Right lung (tissue), 5 donors: Measurements from ENCODE around the gene OR4N2. TPM values are rescaled to one million over a fixed set of nuclear protein-coding genes. Genes with fewer than 3 reads are reported as not detected.
"Not testable (repeated sequence)": the region's sequence is repeated elsewhere in the genome, so short reads cannot be mapped to it uniquely, and the experiment has no call there.

Experiments
- DNase-seq, 2 donors: peaks; one replicate each; pipeline ENCODE4 v3.0.0-alpha.2; 2013
- polyA plus RNA-seq, 5 donors: library from polyadenylated mRNA; unstranded; fragments of 120-200 nt; gene quantifications; one replicate each; pipeline versions ENCODE4 v1.2.1 to v1.2.3, GENCODE V29; 2013; ENCODE audit warnings: inconsistent platforms in 1 of 5, low replicate concordance in 1 of 5; ENCODE audit not compliant: insufficient read length in 5 of 5, insufficient read depth in 1 of 5

OR4N2 gene
- polyA plus RNA-seq, 5 donors, result not detected

DNA sequence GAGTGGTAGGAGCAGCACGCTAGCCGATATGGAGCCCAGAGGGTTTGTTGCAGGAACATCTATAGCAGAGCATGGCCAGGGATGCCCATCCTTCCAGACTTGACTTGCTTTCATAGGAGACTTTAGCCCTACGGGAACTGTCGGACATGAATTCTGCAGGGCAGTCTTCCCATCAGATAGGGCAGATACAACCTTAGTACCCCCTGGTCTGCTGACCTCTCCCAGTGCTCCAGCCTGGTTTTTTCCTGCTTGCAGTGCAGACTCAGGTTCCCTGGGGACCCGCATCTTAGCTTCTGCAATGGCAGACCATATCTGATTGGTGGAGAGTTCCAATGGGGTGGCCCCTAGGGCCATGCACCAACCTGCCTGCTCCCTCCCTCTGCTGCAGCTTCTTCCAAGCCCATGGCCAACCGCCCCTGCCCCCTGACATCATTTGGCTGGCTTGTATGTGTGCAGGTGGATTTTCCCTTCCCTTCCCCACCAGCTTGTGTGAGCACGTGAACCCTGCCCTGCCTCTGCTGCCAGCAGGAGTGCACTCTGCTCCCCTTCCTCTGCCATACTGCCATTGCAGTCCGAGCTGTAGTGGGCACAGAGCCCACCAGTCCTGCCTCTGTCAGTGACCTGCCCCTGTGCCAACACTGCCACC lies 30.8 kb downstream of the OR4N2 start:
- not testable (repeated sequence) for DNase-seq

DNA sequence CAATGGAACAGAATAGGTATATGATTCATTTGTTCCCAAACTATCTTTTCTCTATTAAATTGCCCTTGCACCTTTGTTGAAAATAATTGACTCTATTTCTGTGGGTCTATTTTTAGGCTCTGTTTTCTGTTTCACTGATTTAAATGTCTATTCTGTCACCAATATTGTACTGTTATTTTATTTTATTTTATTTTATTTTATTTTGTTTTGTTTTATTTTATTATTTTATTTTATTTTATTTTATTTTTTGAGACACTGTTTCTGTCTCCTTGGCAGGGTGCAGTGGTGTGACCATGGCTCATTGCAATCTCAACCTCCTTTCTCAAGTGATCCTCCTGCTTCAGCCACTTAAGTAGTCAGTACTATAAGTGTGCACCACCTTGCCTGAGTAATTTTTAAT lies 34.9 kb downstream of the OR4N2 start:
- DNase-seq, result no peak

DNA sequence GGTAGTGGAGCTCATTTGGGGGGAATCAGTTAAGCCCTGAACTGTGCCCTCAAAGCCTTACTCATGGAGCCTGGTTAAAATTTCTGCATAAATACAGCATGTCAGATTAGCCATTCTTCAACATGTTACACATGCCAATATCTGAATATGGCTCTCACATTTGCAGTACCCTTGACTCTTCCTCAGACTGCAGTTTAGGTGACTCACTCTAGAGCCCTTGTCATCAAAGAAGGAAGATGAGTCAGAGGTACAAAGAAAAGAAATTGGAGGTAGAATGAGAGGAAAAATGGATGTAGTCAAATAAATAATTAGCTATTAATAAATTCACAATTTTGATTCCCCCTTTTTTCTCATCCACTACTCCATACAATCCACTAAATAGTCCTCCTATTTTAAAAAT lies 47.8 kb downstream of the OR4N2 start:
- DNase-seq, result no peak

DNA sequence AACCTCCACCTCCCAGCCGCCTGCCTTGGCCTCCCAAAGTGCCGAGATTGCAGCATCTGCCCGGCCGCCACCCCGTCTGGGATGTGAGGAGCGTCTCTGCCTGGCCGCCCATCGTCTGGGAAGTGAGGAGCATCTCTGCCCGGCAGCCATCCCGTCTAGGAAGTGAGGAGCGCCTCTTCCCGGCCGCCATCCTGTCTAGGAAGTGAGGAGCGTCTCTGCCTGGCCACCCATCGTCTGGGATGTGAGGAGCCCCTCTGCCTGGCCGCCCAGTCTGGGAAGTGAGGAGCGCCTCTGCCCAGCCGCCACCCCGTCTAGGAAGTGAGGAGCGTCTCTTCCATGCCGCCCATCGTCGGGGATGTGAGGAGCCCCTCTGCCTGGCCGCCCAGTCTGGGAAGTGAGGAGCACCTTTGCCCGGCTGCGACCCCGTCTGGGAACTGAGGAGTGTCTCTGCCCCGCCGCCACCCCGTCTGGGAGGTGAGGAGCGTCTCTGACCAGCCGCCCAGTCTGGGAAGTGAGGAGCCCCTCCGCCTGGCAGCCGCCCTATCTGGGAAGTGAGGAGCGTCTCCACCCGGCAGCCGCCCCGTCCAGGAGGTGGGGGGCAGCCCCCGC lies 62.6 kb downstream of the OR4N2 start:
- not testable (repeated sequence) for DNase-seq

DNA sequence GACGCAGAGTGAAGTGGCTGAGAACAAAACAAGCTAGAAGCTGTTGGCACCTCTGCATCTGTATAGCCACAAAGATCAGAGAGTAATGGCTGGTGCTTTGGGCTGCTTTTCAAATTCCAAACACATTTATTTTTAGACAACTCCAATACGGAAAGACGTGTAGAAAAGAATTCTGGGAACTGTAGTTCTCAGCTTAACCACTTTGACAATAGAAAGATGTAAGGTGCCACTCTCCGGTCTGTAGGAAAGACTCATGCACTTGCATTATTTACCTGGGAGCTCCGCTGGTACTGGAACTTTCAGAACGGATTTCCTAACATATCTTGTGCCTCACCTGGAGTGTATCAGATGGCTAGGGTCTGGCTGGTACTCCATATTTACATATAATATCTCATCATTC lies 69.6 kb downstream of the OR4N2 start:
- DNase-seq, result no peak

DNA sequence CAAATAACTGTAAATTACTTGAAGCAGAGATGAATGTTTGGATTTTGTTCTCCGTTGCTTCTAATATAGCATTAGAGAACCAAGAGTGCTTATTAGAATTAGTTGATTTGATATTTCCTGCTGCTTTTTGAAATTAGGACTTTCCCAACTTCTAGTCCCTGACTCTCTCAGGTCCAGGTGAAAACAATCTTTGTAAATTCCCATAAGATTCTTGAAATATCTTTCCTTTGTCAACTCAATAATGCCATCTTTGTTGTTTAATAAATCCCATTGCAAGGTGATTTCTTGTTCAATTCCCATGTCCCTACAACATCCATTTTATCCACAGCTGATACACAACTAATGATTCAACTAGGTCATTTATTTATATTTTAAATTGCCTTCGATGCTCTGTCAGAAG lies 71.3 kb downstream of the OR4N2 start, which contains the start of gene OR4K2:
Gene OR4K2, plus strand, starts transcription at position 301 of the 400 bp plus-strand sequence. CDS start 1,126 bp downstream, outside the sequence.
- no peak for DNase-seq

DNA sequence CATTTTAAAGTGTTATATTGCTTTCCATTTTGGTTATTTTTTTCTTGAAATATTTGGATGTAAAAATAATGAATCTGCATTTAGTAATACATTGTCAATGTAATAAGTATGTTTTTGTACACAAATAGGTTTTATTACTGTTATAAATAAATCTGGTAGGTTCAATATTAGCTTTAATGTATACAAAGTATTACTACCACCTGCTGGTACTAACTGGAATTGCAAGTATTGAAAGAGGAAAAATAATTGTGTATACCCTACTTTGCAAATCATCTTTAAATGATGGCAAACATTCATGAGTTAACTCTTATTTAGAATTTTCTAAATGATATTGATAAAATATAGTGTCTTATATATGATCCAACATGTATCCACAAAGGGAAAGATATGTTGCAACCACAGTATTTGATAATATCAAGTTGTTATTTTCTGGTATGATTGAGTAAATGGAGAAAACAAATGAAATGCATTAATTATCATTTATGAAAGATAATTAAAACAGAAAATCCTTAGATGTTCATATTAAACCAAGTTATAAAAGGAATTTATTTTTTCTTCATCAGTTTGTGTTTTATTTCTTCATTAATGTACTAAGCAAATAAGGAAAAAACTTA lies 74.6 kb downstream of the OR4N2 start:
- no peak for DNase-seq

Other genes starting within 250 kb of the OR4N2 start
- gene OR11H2, start 89.9 kb upstream of the OR4N2 start, polyA plus RNA-seq, result not detected
- not detected for gene OR4Q3, start 60.2 kb upstream of the OR4N2 start, polyA plus RNA-seq
- not detected for gene OR4M1, start 30.3 kb upstream of the OR4N2 start, polyA plus RNA-seq
- not detected for gene OR4K2, start 71.4 kb downstream of the OR4N2 start, polyA plus RNA-seq
- not detected for gene OR4K5, start 116.8 kb downstream of the OR4N2 start, polyA plus RNA-seq
- not detected for gene OR4K1, start 127.1 kb downstream of the OR4N2 start, polyA plus RNA-seq
- not detected for gene OR4K15, start 171.8 kb downstream of the OR4N2 start, polyA plus RNA-seq
- gene OR4Q2, start 198.4 kb downstream of the OR4N2 start, polyA plus RNA-seq, result not detected
- gene OR4K14, start 215.5 kb downstream of the OR4N2 start, polyA plus RNA-seq, result not detected
- gene OR4K13, start 232.3 kb downstream of the OR4N2 start, polyA plus RNA-seq, result not detected